ENCODE data around the gene ADCK1.
"Not testable (repeated sequence)": the region's sequence is repeated elsewhere in the genome, so short reads cannot be mapped to it uniquely, and the experiment has no call there.

The ADCK1 gene

DNA sequence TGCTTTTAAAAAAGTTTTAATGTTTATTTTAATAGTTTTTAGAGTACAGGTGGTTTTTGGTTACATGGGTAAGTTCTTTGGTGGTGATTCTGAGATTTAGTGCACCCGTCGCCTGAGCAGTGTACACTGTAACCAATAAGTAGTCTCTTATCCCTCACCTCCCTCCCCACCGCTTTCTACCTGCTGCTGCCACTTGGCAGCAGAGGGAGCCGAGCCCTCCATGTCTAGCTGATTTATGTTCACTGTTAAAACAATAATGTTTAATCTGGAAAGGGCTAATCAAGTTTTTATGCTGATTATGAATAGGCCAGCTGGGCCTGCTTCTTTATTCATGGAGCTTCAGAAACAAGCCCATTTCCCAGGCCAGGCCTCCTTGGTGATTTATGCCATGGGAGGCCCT lies 73.1 kb downstream of the ADCK1 start:
- Histone ChIP-seq H3K4me3 (ENCODE audit: low read length in 2 of 2) (no peak overlapping the region), H3K9me3 (ENCODE audit: control insufficient read depth in 2 of 2, low read length in 2 of 2) (no peaks in the 10 kb centered on the region), H3K27ac (ENCODE audit: low read depth in 2 of 2, low read length in 2 of 2) (no peak overlapping the region), H3K36me3 (ENCODE audit: control insufficient read depth in 2 of 2, insufficient read depth in 2 of 2, low read length in 2 of 2) (peaks cover 3% of the 10 kb centered on the region in 2 donors), H3K9ac (ENCODE audit: low read depth in 1 of 2, low read length in 2 of 2) (no peak overlapping the region), H3K27me3 (ENCODE audit: control insufficient read depth in 2 of 2, insufficient read depth in 2 of 2, low read length in 2 of 2) (no peaks in the 10 kb centered on the region), H3K4me1 (ENCODE audit: control insufficient read depth in 2 of 2, insufficient read depth in 2 of 2, low read length in 2 of 2) (no peaks in the 10 kb centered on the region)

DNA sequence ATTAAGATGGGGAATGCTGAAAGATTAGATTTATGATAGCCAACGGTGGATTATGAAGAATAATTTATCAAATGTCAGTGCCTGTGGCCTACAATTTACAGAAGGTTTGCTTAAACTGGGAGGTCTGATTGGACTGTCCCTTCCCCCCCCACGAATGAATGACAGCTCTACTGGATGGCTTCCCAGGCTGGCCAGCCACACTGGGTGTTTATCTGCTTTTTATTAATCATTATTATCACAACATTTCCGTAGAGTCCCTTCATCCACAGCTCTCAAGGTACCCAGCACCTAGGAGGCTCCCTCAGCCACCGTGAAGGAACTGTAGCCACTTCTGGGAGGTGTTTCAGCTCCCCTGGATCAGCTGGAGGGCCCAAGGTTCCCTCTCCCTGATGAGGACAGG lies 78.9 kb downstream of the ADCK1 start:
- H3K9ac ChIP-seq (ENCODE audit: low read depth in 1 of 2, low read length in 2 of 2) = no peak overlapping the region
- H3K27ac ChIP-seq (ENCODE audit: low read depth in 2 of 2, low read length in 2 of 2) = no peak overlapping the region
- H3K4me1 ChIP-seq (ENCODE audit: control insufficient read depth in 2 of 2, insufficient read depth in 2 of 2, low read length in 2 of 2) = no peaks in the 10 kb centered on the region

DNA sequence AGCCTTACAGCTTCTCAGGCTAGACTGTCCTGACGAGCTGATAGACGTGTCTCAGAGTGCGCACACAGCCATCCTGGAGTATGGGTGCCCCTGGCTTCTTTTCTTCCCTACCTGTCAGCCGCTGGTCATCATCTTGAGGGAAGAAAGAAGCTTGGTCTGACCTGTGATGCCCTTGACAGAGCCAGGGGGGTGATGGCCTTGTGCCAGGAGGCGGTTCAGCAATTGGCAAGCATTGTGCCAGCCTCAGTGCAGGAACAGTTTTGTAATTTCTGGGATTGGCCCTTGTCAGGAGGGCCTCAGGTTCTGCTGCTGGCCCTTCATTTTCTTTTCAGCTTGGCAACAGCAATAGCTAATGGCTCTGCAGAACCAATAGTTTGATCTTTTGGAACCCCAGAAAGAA lies 80.1 kb downstream of the ADCK1 start:
- H3K27me3 ChIP-seq (ENCODE audit: control insufficient read depth in 2 of 2, insufficient read depth in 2 of 2, low read length in 2 of 2) = no peaks in the 10 kb centered on the region
- H3K27ac ChIP-seq (ENCODE audit: low read depth in 2 of 2, low read length in 2 of 2) = no peak overlapping the region
- no peak overlapping the region for H3K4me3 ChIP-seq (ENCODE audit: low read length in 2 of 2)
- no peak overlapping the region for H3K9ac ChIP-seq (ENCODE audit: low read depth in 1 of 2, low read length in 2 of 2)
- H3K36me3 ChIP-seq (ENCODE audit: control insufficient read depth in 2 of 2, insufficient read depth in 2 of 2, low read length in 2 of 2) = peaks cover 0 to 3% of the 10 kb centered on the region in 2 donors
- H3K9me3 ChIP-seq (ENCODE audit: control insufficient read depth in 2 of 2, low read length in 2 of 2) = no peaks in the 10 kb centered on the region
- no peaks in the 10 kb centered on the region for H3K4me1 ChIP-seq (ENCODE audit: control insufficient read depth in 2 of 2, insufficient read depth in 2 of 2, low read length in 2 of 2)

More for the DNA sequence above, 78.9 kb downstream of the ADCK1 start:
- H3K36me3 ChIP-seq (ENCODE audit: control insufficient read depth in 2 of 2, insufficient read depth in 2 of 2, low read length in 2 of 2) = peaks cover 0 to 3% of the 10 kb centered on the region in 2 donors
- H3K9me3 ChIP-seq (ENCODE audit: control insufficient read depth in 2 of 2, low read length in 2 of 2) = no peaks in the 10 kb centered on the region
- no peaks in the 10 kb centered on the region for H3K27me3 ChIP-seq (ENCODE audit: control insufficient read depth in 2 of 2, insufficient read depth in 2 of 2, low read length in 2 of 2)
- H3K4me3 ChIP-seq (ENCODE audit: low read length in 2 of 2) = no peak overlapping the region

DNA sequence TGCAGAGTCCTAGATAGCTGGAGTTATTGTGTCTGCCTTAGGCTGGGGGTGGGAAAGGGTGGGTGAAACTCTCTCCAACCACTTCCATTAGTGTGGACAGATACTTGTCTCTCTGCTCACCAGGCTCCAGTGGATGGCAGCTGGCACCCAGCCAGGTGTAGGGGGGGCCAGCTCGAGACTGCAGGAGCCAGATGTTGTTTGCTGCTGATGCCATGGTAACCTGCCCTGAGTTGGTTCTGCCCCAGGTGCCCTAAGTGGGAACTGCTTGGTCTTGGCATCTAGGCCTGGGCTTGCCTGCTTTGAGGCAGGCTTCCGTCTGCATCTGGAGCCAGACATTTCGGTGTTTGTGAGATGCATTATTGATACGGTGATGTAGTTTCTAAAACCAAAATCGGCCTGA lies 82.2 kb downstream of the ADCK1 start:
- Histone ChIP-seq H3K36me3 (ENCODE audit: control insufficient read depth in 2 of 2, insufficient read depth in 2 of 2, low read length in 2 of 2) (no peaks in the 10 kb centered on the region), H3K9me3 (ENCODE audit: control insufficient read depth in 2 of 2, low read length in 2 of 2) (no peaks in the 10 kb centered on the region), H3K27ac (ENCODE audit: low read depth in 2 of 2, low read length in 2 of 2) (no peak overlapping the region), H3K9ac (ENCODE audit: low read depth in 1 of 2, low read length in 2 of 2) (no peak overlapping the region), H3K27me3 (ENCODE audit: control insufficient read depth in 2 of 2, insufficient read depth in 2 of 2, low read length in 2 of 2) (no peaks in the 10 kb centered on the region), H3K4me1 (ENCODE audit: control insufficient read depth in 2 of 2, insufficient read depth in 2 of 2, low read length in 2 of 2) (no peaks in the 10 kb centered on the region), H3K4me3 (ENCODE audit: low read length in 2 of 2) (no peak overlapping the region)

DNA sequence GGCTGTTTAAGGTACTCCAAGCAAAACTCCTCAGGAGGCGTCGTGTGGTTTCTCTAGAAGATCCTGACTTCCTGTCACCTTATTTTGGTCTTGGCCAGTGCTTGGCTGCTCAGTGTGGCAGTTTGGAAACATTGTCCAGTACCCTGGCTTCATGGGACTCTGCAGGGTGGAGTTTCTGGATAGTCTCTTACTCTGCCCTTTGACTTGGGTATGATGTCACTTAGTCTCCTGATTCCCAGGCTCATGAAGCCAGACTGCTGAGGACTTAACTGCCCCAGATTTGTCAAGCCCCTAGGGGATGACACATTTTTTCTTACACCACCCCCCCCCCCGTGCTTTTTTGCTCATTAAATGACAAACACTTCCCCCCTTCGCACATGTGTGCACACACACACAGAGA lies 82.7 kb downstream of the ADCK1 start:
- Histone ChIP-seq H3K4me1 (ENCODE audit: control insufficient read depth in 2 of 2, insufficient read depth in 2 of 2, low read length in 2 of 2) (no peaks in the 10 kb centered on the region), H3K27ac (ENCODE audit: low read depth in 2 of 2, low read length in 2 of 2) (no peak overlapping the region), H3K27me3 (ENCODE audit: control insufficient read depth in 2 of 2, insufficient read depth in 2 of 2, low read length in 2 of 2) (no peaks in the 10 kb centered on the region), H3K36me3 (ENCODE audit: control insufficient read depth in 2 of 2, insufficient read depth in 2 of 2, low read length in 2 of 2) (peaks cover 0 to 1% of the 10 kb centered on the region in 2 donors), H3K4me3 (ENCODE audit: low read length in 2 of 2) (no peak overlapping the region), H3K9me3 (ENCODE audit: control insufficient read depth in 2 of 2, low read length in 2 of 2) (no peaks in the 10 kb centered on the region), H3K9ac (ENCODE audit: low read depth in 1 of 2, low read length in 2 of 2) (no peak overlapping the region)

DNA sequence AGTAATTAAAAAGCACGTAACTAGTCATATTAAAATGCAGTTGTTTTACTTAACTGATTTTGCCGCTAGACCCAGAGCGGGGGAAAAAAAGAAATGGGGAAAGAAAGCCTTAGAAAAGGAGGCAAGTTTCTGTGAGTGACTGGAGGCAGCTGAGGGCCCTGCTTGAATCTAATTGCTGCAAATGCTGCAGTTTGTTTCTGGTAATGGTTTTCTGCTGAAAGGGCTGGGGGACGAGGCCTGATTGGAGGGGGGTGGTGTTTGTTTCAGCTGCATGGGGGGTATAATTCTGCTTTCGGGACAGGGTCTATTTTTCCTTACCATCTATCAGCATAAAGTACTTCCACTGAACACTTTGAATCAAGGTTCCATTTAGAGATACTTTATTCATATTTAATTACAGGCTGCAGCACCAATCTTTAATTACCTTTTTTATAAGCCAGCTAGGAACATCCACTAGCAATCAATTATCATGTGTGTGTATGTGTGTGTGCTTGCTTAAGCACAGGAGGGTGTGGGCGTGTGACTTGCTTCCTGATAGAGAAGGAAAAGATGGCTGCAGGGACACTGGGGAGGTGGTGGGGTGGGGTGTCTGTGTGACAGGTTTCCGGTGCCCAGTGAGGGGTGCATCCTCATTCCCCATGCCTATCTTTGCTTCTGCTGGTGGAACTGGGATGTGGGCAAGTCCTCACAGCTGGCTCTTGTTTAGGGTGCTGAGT lies 83.4 kb downstream of the ADCK1 start:
- H3K9ac ChIP-seq (ENCODE audit: low read depth in 1 of 2, low read length in 2 of 2) = no peak overlapping the region
- no peaks in the 10 kb centered on the region for H3K27me3 ChIP-seq (ENCODE audit: control insufficient read depth in 2 of 2, insufficient read depth in 2 of 2, low read length in 2 of 2)
- H3K4me1 ChIP-seq (ENCODE audit: control insufficient read depth in 2 of 2, insufficient read depth in 2 of 2, low read length in 2 of 2) = no peaks in the 10 kb centered on the region
- H3K9me3 ChIP-seq (ENCODE audit: control insufficient read depth in 2 of 2, low read length in 2 of 2) = no peaks in the 10 kb centered on the region
- no peak overlapping the region for H3K27ac ChIP-seq (ENCODE audit: low read depth in 2 of 2, low read length in 2 of 2)
- H3K4me3 ChIP-seq (ENCODE audit: low read length in 2 of 2) = no peak overlapping the region
- H3K36me3 ChIP-seq (ENCODE audit: control insufficient read depth in 2 of 2, insufficient read depth in 2 of 2, low read length in 2 of 2) = peaks cover 5 to 7% of the 10 kb centered on the region in 2 donors

DNA sequence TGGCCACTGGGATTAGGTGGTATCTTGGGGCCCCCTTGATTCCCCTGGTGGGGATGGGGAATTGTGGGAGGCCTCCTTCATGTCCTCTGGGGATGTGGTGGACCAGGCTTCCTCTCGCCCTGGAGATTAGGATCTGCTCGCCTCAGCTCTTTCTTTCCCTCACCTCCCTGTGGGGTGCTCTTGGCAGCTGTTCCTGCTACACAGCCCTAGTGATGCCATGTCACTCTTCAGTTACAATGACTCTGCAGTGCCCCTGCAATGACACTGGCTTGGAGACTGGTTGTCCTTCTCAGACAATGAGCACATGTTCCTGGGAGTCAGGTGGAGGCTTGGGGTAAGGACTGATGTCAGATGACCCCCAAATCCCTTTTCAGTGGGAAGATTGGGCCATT lies 83.9 kb downstream of the ADCK1 start:
- Histone ChIP-seq H3K27ac (ENCODE audit: low read depth in 2 of 2, low read length in 2 of 2) (no peak overlapping the region), H3K4me3 (ENCODE audit: low read length in 2 of 2) (no peak overlapping the region), H3K27me3 (ENCODE audit: control insufficient read depth in 2 of 2, insufficient read depth in 2 of 2, low read length in 2 of 2) (no peaks in the 10 kb centered on the region), H3K9me3 (ENCODE audit: control insufficient read depth in 2 of 2, low read length in 2 of 2) (no peaks in the 10 kb centered on the region), H3K4me1 (ENCODE audit: control insufficient read depth in 2 of 2, insufficient read depth in 2 of 2, low read length in 2 of 2) (no peaks in the 10 kb centered on the region), H3K9ac (ENCODE audit: low read depth in 1 of 2, low read length in 2 of 2) (no peak overlapping the region), H3K36me3 (ENCODE audit: control insufficient read depth in 2 of 2, insufficient read depth in 2 of 2, low read length in 2 of 2) (peaks cover 7% of the 10 kb centered on the region in 2 donors)

DNA sequence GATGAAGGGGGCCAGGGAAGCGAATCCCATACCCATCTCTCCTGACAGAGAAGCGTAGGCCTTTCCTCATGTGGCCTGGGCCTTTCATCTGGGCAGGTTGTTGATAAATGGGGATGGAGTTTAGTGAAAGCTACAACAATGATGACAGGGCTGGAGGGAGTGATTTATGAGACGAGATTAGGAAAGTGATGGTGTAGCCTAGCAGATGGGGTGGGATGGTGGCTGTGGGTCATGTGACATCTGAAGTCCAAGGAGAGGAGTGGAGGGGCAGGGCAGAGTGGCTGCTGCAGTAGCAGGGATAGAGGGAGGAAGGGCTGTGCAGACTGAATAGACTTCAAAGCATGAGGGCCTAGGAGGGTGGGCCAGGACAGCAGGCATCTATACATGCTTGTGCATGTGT lies 85.5 kb downstream of the ADCK1 start:
- Histone ChIP-seq H3K9me3 (ENCODE audit: control insufficient read depth in 2 of 2, low read length in 2 of 2) (no peaks in the 10 kb centered on the region), H3K36me3 (ENCODE audit: control insufficient read depth in 2 of 2, insufficient read depth in 2 of 2, low read length in 2 of 2) (peaks cover 7% of the 10 kb centered on the region in 2 donors), H3K4me1 (ENCODE audit: control insufficient read depth in 2 of 2, insufficient read depth in 2 of 2, low read length in 2 of 2) (no peaks in the 10 kb centered on the region), H3K4me3 (ENCODE audit: low read length in 2 of 2) (no peak overlapping the region), H3K27me3 (ENCODE audit: control insufficient read depth in 2 of 2, insufficient read depth in 2 of 2, low read length in 2 of 2) (no peaks in the 10 kb centered on the region), H3K9ac (ENCODE audit: low read depth in 1 of 2, low read length in 2 of 2) (no peak overlapping the region), H3K27ac (ENCODE audit: low read depth in 2 of 2, low read length in 2 of 2) (no peak overlapping the region)

DNA sequence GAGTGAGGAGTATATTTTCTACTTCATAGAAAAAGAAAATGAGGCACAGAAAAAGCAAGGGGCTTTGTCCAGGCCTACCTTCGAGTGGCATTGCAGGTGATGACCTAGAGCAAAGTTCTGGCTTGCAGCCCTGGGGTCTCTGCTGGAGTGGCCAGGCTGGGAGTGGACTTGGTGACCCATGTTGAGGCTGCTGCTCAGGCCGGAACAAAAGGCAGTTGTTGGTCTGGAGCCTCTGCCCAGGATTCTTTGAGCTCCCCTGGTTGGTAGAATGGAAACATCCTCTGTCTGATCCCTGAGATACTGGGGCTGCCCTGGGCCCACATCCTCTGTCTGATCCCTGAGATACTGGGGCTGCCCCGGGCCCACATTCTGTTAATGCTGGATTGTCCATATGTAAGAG lies 86.1 kb downstream of the ADCK1 start:
- H3K4me3 ChIP-seq (ENCODE audit: low read length in 2 of 2) = no peak overlapping the region

DNA sequence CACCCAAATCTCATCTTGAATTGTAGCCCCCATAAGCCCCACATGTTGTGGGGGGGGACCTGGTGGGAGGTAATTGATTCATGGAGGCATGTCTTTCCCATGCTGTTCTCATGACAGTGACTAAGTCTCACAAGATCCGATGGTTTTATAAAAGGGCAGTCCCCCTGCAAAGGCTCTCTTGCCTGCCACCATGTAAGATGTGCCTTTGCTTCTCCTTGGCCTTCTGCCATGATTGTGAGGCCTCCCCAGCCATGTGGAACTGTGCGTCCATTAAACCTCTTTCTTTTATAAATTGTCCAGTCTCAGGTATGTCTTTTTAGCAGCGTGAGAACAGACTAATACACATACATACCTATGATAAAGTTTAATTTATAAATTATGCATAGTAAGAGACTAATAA lies 89.0 kb downstream of the ADCK1 start:
- not testable (repeated sequence) for H3K36me3 ChIP-seq (ENCODE audit: control insufficient read depth in 2 of 2, insufficient read depth in 2 of 2, low read length in 2 of 2); H3K27ac ChIP-seq (ENCODE audit: low read depth in 2 of 2, low read length in 2 of 2)

More for the DNA sequence above, 86.1 kb downstream of the ADCK1 start:
- Histone ChIP-seq H3K9me3 (ENCODE audit: control insufficient read depth in 2 of 2, low read length in 2 of 2) (no peaks in the 10 kb centered on the region), H3K9ac (ENCODE audit: low read depth in 1 of 2, low read length in 2 of 2) (no peak overlapping the region), H3K36me3 (ENCODE audit: control insufficient read depth in 2 of 2, insufficient read depth in 2 of 2, low read length in 2 of 2) (peaks cover 7 to 10% of the 10 kb centered on the region in 2 donors), H3K27me3 (ENCODE audit: control insufficient read depth in 2 of 2, insufficient read depth in 2 of 2, low read length in 2 of 2) (no peaks in the 10 kb centered on the region), H3K27ac (ENCODE audit: low read depth in 2 of 2, low read length in 2 of 2) (no peak overlapping the region), H3K4me1 (ENCODE audit: control insufficient read depth in 2 of 2, insufficient read depth in 2 of 2, low read length in 2 of 2) (no peaks in the 10 kb centered on the region)

More for the DNA sequence above, 89.0 kb downstream of the ADCK1 start:
- not testable (repeated sequence) for H3K27me3 ChIP-seq (ENCODE audit: control insufficient read depth in 2 of 2, insufficient read depth in 2 of 2, low read length in 2 of 2); H3K4me3 ChIP-seq (ENCODE audit: low read length in 2 of 2); H3K9ac ChIP-seq (ENCODE audit: low read depth in 1 of 2, low read length in 2 of 2); H3K4me1 ChIP-seq (ENCODE audit: control insufficient read depth in 2 of 2, insufficient read depth in 2 of 2, low read length in 2 of 2); H3K9me3 ChIP-seq (ENCODE audit: control insufficient read depth in 2 of 2, low read length in 2 of 2)
